HEK293 (cell line): ENCODE measurements around the gene C11orf58.

Experiments
- CTCF ChIA-PET: fragments of 350-600 bp; formaldehyde crosslinking; extraction: SDS; loops from one replicate; lab custom pipeline; 2021; ENCODE audit warnings: antibody characterized with exemption; lab: Yijun Ruan, JAX
- POLR2A ChIA-PET: fragments of 300-600 bp; formaldehyde crosslinking; extraction: SDS; loops from one replicate; lab custom pipeline; 2020; ENCODE audit warnings: antibody characterized with exemption, inconsistent platforms; lab: Yijun Ruan, JAX
- H3K27ac ChIP-seq: fragments of 200-500 bp; sonication (Bioruptor generic); 2 replicates; pipeline ENCODE4 v1.5.1; 2014; ENCODE audit warnings: low read depth, low read length, control low read depth, inconsistent platforms; ENCODE audit errors: extremely low read depth
- H3K36me3 ChIP-seq, 2 experiments: fragments of 200-500 bp in 1 of 2; sonication (Bioruptor generic) in 1 of 2; 1 replicate in 1 of 2; 2 replicates in 1 of 2; pipeline ENCODE4 v1.5.1; 2014 to 2017; ENCODE audit warnings: inconsistent platforms in 2 of 2, low read length in 2 of 2; ENCODE audit not compliant: control insufficient read depth in 2 of 2, insufficient read depth in 1 of 2
- H3K4me1 ChIP-seq: fragments of 200-500 bp; sonication (Bioruptor generic); 2 replicates; pipeline ENCODE4 v1.5.1; 2014; ENCODE audit warnings: mild to moderate bottlenecking, low read length, inconsistent platforms; ENCODE audit not compliant: control insufficient read depth, insufficient read depth
- H3K4me3 ChIP-seq: 2 replicates; pipeline ENCODE4 v1.5.1; 2011; ENCODE audit warnings: low read depth, mild to moderate bottlenecking, control low read depth, low read length, moderate library complexity
- H3K9me3 ChIP-seq: fragments of 200-500 bp; sonication (Bioruptor generic); 2 replicates; pipeline ENCODE4 v1.5.1; 2014; ENCODE audit warnings: low read depth, low read length, inconsistent platforms; ENCODE audit not compliant: control insufficient read depth, insufficient read depth
- GLI2 ChIP-seq: fragments of 450-650 bp; formaldehyde crosslinking; IDR thresholded peaks from 2 replicates; pipeline ENCODE4; 2017; ENCODE audit warnings: missing biosample characterization, missing genetic modification characterization, low read depth, borderline replicate concordance
- KLF8 ChIP-seq: fragments of 450-650 bp; formaldehyde crosslinking; IDR thresholded peaks from 2 replicates; pipeline ENCODE4 v1.5.1; 2016; ENCODE audit warnings: missing biosample characterization, missing genetic modification characterization
- PRDM1 ChIP-seq: fragments of 450-650 bp; formaldehyde crosslinking; IDR thresholded peaks from 2 replicates; pipeline ENCODE4; 2016; ENCODE audit warnings: missing biosample characterization, missing genetic modification characterization
- PRDM10 ChIP-seq: fragments of 450-650 bp; formaldehyde crosslinking; IDR thresholded peaks from 2 replicates; pipeline ENCODE4 v1.5.1; 2016; ENCODE audit warnings: missing biosample characterization, missing genetic modification characterization
- TRIM28 ChIP-seq: IDR thresholded peaks from 2 replicates; pipeline ENCODE4 v1.6.1; 2011; ENCODE audit warnings: low read length, control low read depth, borderline replicate concordance
- ZBTB49 ChIP-seq: fragments of 450-650 bp; formaldehyde crosslinking; IDR thresholded peaks from 2 replicates; pipeline ENCODE4 v1.5.1; 2016; ENCODE audit warnings: missing biosample characterization, missing genetic modification characterization, low read depth
- ZFP37 ChIP-seq: fragments of 450-650 bp; formaldehyde crosslinking; IDR thresholded peaks from 2 replicates; pipeline ENCODE4 v1.5.1; 2016; ENCODE audit warnings: missing biosample characterization, missing genetic modification characterization
- ZNF184 ChIP-seq: fragments of 450-650 bp; IDR thresholded peaks from 2 replicates; pipeline ENCODE4 v1.5.1; 2018; ENCODE audit warnings: missing biosample characterization, mild to moderate bottlenecking, missing genetic modification characterization
- ZNF19 ChIP-seq: fragments of 450-650 bp; formaldehyde crosslinking; IDR thresholded peaks from 2 replicates; pipeline ENCODE4; 2016; ENCODE audit warnings: missing biosample characterization, missing genetic modification characterization, low read depth
- ZNF26 ChIP-seq: fragments of 450-650 bp; formaldehyde crosslinking; IDR thresholded peaks from 2 replicates; pipeline ENCODE4 v1.5.1; 2016; ENCODE audit warnings: missing biosample characterization, missing genetic modification characterization
- ZNF280D ChIP-seq: fragments of 450-650 bp; formaldehyde crosslinking; IDR thresholded peaks from 2 replicates; pipeline ENCODE4 v1.5.1; 2016; ENCODE audit warnings: missing biosample characterization, missing genetic modification characterization
- ZNF610 ChIP-seq: fragments of 450-650 bp; formaldehyde crosslinking; IDR thresholded peaks from 2 replicates; pipeline ENCODE4 v1.5.1; 2016; ENCODE audit warnings: missing biosample characterization, missing genetic modification characterization, borderline replicate concordance
- ZNF645 ChIP-seq: fragments of 450-650 bp; formaldehyde crosslinking; IDR thresholded peaks from 2 replicates; pipeline ENCODE4; 2016; ENCODE audit warnings: missing biosample characterization, missing genetic modification characterization
- ZNF704 ChIP-seq: fragments of 450-650 bp; formaldehyde crosslinking; IDR thresholded peaks from 2 replicates; pipeline ENCODE4 v1.5.1; 2016; ENCODE audit warnings: missing biosample characterization, missing genetic modification characterization
- ZNF776 ChIP-seq: fragments of 450-650 bp; formaldehyde crosslinking; IDR thresholded peaks from 2 replicates; pipeline ENCODE4 v1.5.0; 2017; ENCODE audit warnings: missing biosample characterization, missing genetic modification characterization, borderline replicate concordance
- ZNF792 ChIP-seq: fragments of 450-650 bp; formaldehyde crosslinking; IDR thresholded peaks from 2 replicates; pipeline ENCODE4 v1.5.1; 2016; ENCODE audit warnings: missing biosample characterization, missing genetic modification characterization
- ZSCAN23 ChIP-seq: fragments of 450-650 bp; formaldehyde crosslinking; IDR thresholded peaks from 2 replicates; pipeline ENCODE4 v1.5.1; 2016; ENCODE audit warnings: missing biosample characterization, missing genetic modification characterization

Gene C11orf58

GRCh38 chr11:16770016-16770415, 31.6 kb downstream of the C11orf58 start (continued):
- no peak for TF ChIP-seq ZNF26
- no peak for TF ChIP-seq ZSCAN23
- TF ChIP-seq ZNF184 (tag by site-specific recombination) = no peak
- TF ChIP-seq GLI2 (tag by site-specific recombination) = no peak
- no peak for TF ChIP-seq ZFP37 (tag by site-specific recombination)

- H3K27ac ChIP-seq = no peak overlapping the region
- H3K4me3 ChIP-seq = no peak overlapping the region
- H3K4me1 ChIP-seq = no peaks in the 10 kb centered on the region
- no peak for TF ChIP-seq ZNF792 (tag by site-specific recombination)
- TF ChIP-seq TRIM28 = no peak
- TF ChIP-seq PRDM1 (tag by site-specific recombination) = no peak
- ChIA-PET POLR2A (no interaction called here), CTCF (interaction anchor here (0.7 to 4.7 kb wide), 3 partner anchors 14 to 130 kb away, joined by 3 to 32 read pairs (median 5); no protein-coding TSS in a partner anchor)
- H3K36me3 ChIP-seq = no peaks in the 10 kb centered on the region
- no peaks in the 10 kb centered on the region for H3K9me3 ChIP-seq
Observed at GRCh38 chr11:16771350-16772140, 33.1 kb downstream of the C11orf58 start.

- ChIA-PET POLR2A (no interaction called here), CTCF (interaction anchor here (0.6 to 4.7 kb wide), 4 partner anchors 14 to 129 kb away, joined by 3 to 32 read pairs (median 4); no protein-coding TSS in a partner anchor)
- no peaks in the 10 kb centered on the region for H3K36me3 ChIP-seq
- H3K4me3 ChIP-seq = no peak overlapping the region
- H3K4me1 ChIP-seq = no peaks in the 10 kb centered on the region
- H3K9me3 ChIP-seq = no peaks in the 10 kb centered on the region
- H3K27ac ChIP-seq = no peak overlapping the region
- TF ChIP-seq ZNF704 (no peak), ZNF776 (tag by site-specific recombination) (no peak), GLI2 (tag by site-specific recombination) (no peak), ZNF280D (no peak), KLF8 (tag by site-specific recombination) (no peak), ZNF610 (no peak), ZNF645 (no peak), ZBTB49 (tag by site-specific recombination) (no peak), PRDM10 (tag by site-specific recombination) (no peak), ZNF19 (no peak)
Observed at GRCh38 chr11:16772141-16772512, 33.7 kb downstream of the C11orf58 start.
